Measurements from ENCODE around the gene KDM2B. TPM values are rescaled to one million over a fixed set of nuclear protein-coding genes. Genes with fewer than 3 reads are reported as not detected.

Gene KDM2B
- total RNA-seq, 1 donor from 2014 or later, result 61.1 TPM

GRCh38 chr12:121565076-121565475 lies 15.7 kb downstream of the KDM2B start:
- no peak for DNase-seq (ENCODE audit: low spot score in 2 of 2, unreplicated experiment in 2 of 2)
- no peak overlapping the region for H3K27ac Mint-ChIP-seq
- H3K9me3 Mint-ChIP-seq, result no peaks in the 10 kb centered on the region
- peaks cover 6% of the 10 kb centered on the region for H3K4me1 Mint-ChIP-seq
- H3K36me3 Mint-ChIP-seq, result peaks cover 5% of the 10 kb centered on the region
- H3K27me3 Mint-ChIP-seq (ENCODE audit: low read depth), result no peaks in the 10 kb centered on the region
- TF ChIP-seq CTCF (IDR thresholded peaks at IDR 0.05; ENCODE audit: unreplicated experiment), result no peak
- no peak overlapping the region for H3K4me3 Mint-ChIP-seq

- Mint-ChIP-seq H3K27ac (no peak overlapping the region), H3K27me3 (ENCODE audit: low read depth) (no peaks in the 10 kb centered on the region), H3K36me3 (peaks cover 3% of the 10 kb centered on the region), H3K4me1 (no peaks in the 10 kb centered on the region), H3K4me3 (no peak overlapping the region), H3K9me3 (no peaks in the 10 kb centered on the region)
- TF ChIP-seq CTCF (IDR thresholded peaks at IDR 0.05; ENCODE audit: unreplicated experiment), result no peak
- DNase-seq (ENCODE audit: low spot score in 2 of 2, unreplicated experiment in 2 of 2), result no peak
Measured at GRCh38 chr12:121562488-121562887, 18.3 kb downstream of the KDM2B start.

- TF ChIP-seq CTCF (IDR thresholded peaks at IDR 0.05; ENCODE audit: unreplicated experiment), result no peak
- Mint-ChIP-seq H3K4me3 (no peak overlapping the region), H3K27me3 (ENCODE audit: low read depth) (no peaks in the 10 kb centered on the region), H3K36me3 (peaks cover 4% of the 10 kb centered on the region), H3K4me1 (no peaks in the 10 kb centered on the region), H3K27ac (no peak overlapping the region), H3K9me3 (no peaks in the 10 kb centered on the region)
- no peak for DNase-seq (ENCODE audit: low spot score in 2 of 2, unreplicated experiment in 2 of 2)
Measured at GRCh38 chr12:121561009-121561395, 19.8 kb downstream of the KDM2B start.

GRCh38 chr12:121560392-121561008 lies 20.3 kb downstream of the KDM2B start:
- no peak overlapping the region for H3K4me3 Mint-ChIP-seq
- TF ChIP-seq CTCF (IDR thresholded peaks at IDR 0.05; ENCODE audit: unreplicated experiment), result no peak
- no peak overlapping the region for H3K27ac Mint-ChIP-seq
- H3K4me1 Mint-ChIP-seq, result no peaks in the 10 kb centered on the region
- no peaks in the 10 kb centered on the region for H3K9me3 Mint-ChIP-seq
- no peak for DNase-seq (ENCODE audit: low spot score in 2 of 2, unreplicated experiment in 2 of 2)
- no peaks in the 10 kb centered on the region for H3K27me3 Mint-ChIP-seq (ENCODE audit: low read depth)
- peaks cover 2% of the 10 kb centered on the region for H3K36me3 Mint-ChIP-seq

- no peak for DNase-seq (ENCODE audit: low spot score in 2 of 2, unreplicated experiment in 2 of 2)
- H3K4me3 Mint-ChIP-seq, result no peak overlapping the region
- no peaks in the 10 kb centered on the region for H3K27me3 Mint-ChIP-seq (ENCODE audit: low read depth)
- no peak overlapping the region for H3K27ac Mint-ChIP-seq
- TF ChIP-seq CTCF (IDR thresholded peaks at IDR 0.05; ENCODE audit: unreplicated experiment), result no peak
- H3K36me3 Mint-ChIP-seq, result peaks cover 2% of the 10 kb centered on the region
- no peaks in the 10 kb centered on the region for H3K9me3 Mint-ChIP-seq
- H3K4me1 Mint-ChIP-seq, result no peaks in the 10 kb centered on the region
Measured at GRCh38 chr12:121558956-121559355, 21.9 kb downstream of the KDM2B start.
